K562 (cell line): Measurements from ENCODE around the gene CLASP1. TPM values are rescaled to one million over a fixed set of nuclear protein-coding genes. Genes with fewer than 3 reads are reported as not detected.
A peak's percentile ranks its signal among the peaks of the same experiment; 100 is the strongest.

ENCODE experiments used
- MAFG ChIP-seq: fragments of 450-650 bp; conservative IDR thresholded peaks from 2 replicates; pipeline ENCODE4 v1.6.1; 2016; ENCODE audit warnings: missing genetic modification characterization, missing compliant biosample characterization
- ZNF175 ChIP-seq: fragments of 200-800 bp; sonication (Bioruptor generic); IDR thresholded peaks from 2 replicates; pipeline ENCODE4 v1.6.1; 2016; ENCODE audit warnings: low read depth, mild to moderate bottlenecking, missing genetic modification characterization, missing compliant biosample characterization
- ZNF407 ChIP-seq: fragments of 450-650 bp; IDR thresholded peaks from 2 replicates; pipeline ENCODE4 v1.6.1; 2016; ENCODE audit warnings: low read depth
- polyA plus RNA-seq, 8 experiments: library from polyadenylated mRNA; depleted of rRNA in 4 of 8; stranded (reverse) in 5 of 8; unstranded in 3 of 8; fragments of >200 nt; fragmentation: Nextera tagmentation in 2 of 8; fragmentation: Illumina TruSeq in 1 of 8; extraction: Ambion mirVana in 2 of 8; extraction: Trizol in 1 of 8; gene quantifications; 2 replicates each; pipeline versions ENCODE4 v1.2.1 to v1.2.3, GENCODE V29; 2011 to 2014; ENCODE audit warnings: inconsistent platforms in 1 of 8, missing spikeins in 1 of 8
- total RNA-seq, 7 experiments: library from RNA; depleted of rRNA in 6 of 7; stranded (reverse); fragments of >200 nt in 6 of 7; fragmentation: Illumina TruSeq in 2 of 7; extraction: Trizol in 2 of 7; gene quantifications; 2 replicates each; pipeline versions ENCODE4 v1.2.1 to v1.2.3, GENCODE V29; 2011 to 2021; ENCODE audit warnings: low replicate concordance in 1 of 7

CLASP1 gene
- total and polyA plus RNA-seq, 9 of the 15 experiments (the other 6 are each of a cell fraction or from before 2014, with no cell fraction given) = 1.7 to 40.3 (median 20.7) TPM

GRCh38 chr2:121653035-121653434, 3.8 kb upstream of the CLASP1 start (continued):
- TF ChIP-seq ZNF407 (0 out of 2 replicates have a peak, but pooled peaks have one; percentile 8), ZNF175 (CRISPR knock-in tag) (no peak), MAFG (tag) (0 out of 2 replicates have a peak, but pooled peaks have one; percentile 22)
